GF-D8 (cell line): ENCODE measurements around the gene DOCK4.
"Not testable (repeated sequence)": the region's sequence is repeated elsewhere in the genome, so short reads cannot be mapped to it uniquely, and the experiment has no call there.

Experiments
- DNase-seq: peaks from one replicate; lab custom pipeline; 2025; lab: John Stamatoyannopoulos, UW

Gene DOCK4

GRCh38 chr7:112130729-112131410 is 75.3 kb downstream of the DOCK4 start:
- no peak for DNase-seq

- DNase-seq: no peak
Observed at GRCh38 chr7:112129655-112130323, 76.4 kb downstream of the DOCK4 start.

GRCh38 chr7:112128461-112129425 is 77.5 kb downstream of the DOCK4 start:
- DNase-seq: not testable (repeated sequence)

GRCh38 chr7:112128041-112128440 is 78.2 kb downstream of the DOCK4 start:
- DNase-seq: not testable (repeated sequence)

GRCh38 chr7:112125250-112125649 is 80.9 kb downstream of the DOCK4 start:
- DNase-seq: no peak

- DNase-seq: no peak
Observed at GRCh38 chr7:112124061-112124766, 82.0 kb downstream of the DOCK4 start.

- DNase-seq: no peak
Observed at GRCh38 chr7:112122798-112123197, 83.4 kb downstream of the DOCK4 start.

- DNase-seq: no peak
Observed at GRCh38 chr7:112122144-112122543, 84.1 kb downstream of the DOCK4 start.

GRCh38 chr7:112121318-112121717 is 84.9 kb downstream of the DOCK4 start:
- no peak for DNase-seq

GRCh38 chr7:112120696-112121217 is 85.4 kb downstream of the DOCK4 start:
- DNase-seq: no peak

- no peak for DNase-seq
Observed at GRCh38 chr7:112118581-112119566, 87.3 kb downstream of the DOCK4 start.

GRCh38 chr7:112116894-112117293 is 89.3 kb downstream of the DOCK4 start:
- DNase-seq: no peak

GRCh38 chr7:112116358-112116757 is 89.8 kb downstream of the DOCK4 start:
- DNase-seq: no peak

- DNase-seq: no peak
Observed at GRCh38 chr7:112115880-112116279, 90.3 kb downstream of the DOCK4 start.

- DNase-seq: no peak
Observed at GRCh38 chr7:112113913-112114575, 92.2 kb downstream of the DOCK4 start.

- DNase-seq: no peak
Observed at GRCh38 chr7:112112822-112113255, 93.4 kb downstream of the DOCK4 start.

GRCh38 chr7:112110651-112111050 is 95.5 kb downstream of the DOCK4 start:
- DNase-seq: no peak

GRCh38 chr7:112110175-112110574 is 96.0 kb downstream of the DOCK4 start:
- no peak for DNase-seq

- DNase-seq: no peak
Observed at GRCh38 chr7:112108981-112109380, 97.2 kb downstream of the DOCK4 start.
